ENCODE results near the gene OR8H2. TPM values are rescaled to one million over a fixed set of nuclear protein-coding genes. Genes with fewer than 3 reads are reported as not detected.
"Not testable (repeated sequence)": the region's sequence is repeated elsewhere in the genome, so short reads cannot be mapped to it uniquely, and the experiment has no call there.

OR8H2 gene, protein sequence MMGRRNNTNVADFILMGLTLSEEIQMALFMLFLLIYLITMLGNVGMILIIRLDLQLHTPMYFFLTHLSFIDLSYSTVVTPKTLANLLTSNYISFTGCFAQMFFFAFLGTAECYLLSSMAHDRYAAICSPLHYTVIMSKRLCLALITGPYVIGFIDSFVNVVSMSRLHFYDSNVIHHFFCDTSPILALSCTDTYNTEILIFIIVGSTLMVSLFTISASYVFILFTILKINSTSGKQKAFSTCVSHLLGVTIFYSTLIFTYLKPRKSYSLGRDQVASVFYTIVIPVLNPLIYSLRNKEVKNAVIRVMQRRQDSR
- not detected in 2 replicates for total RNA-seq (2014; rRNA removed; shearing (Covaris generic))

DNA sequence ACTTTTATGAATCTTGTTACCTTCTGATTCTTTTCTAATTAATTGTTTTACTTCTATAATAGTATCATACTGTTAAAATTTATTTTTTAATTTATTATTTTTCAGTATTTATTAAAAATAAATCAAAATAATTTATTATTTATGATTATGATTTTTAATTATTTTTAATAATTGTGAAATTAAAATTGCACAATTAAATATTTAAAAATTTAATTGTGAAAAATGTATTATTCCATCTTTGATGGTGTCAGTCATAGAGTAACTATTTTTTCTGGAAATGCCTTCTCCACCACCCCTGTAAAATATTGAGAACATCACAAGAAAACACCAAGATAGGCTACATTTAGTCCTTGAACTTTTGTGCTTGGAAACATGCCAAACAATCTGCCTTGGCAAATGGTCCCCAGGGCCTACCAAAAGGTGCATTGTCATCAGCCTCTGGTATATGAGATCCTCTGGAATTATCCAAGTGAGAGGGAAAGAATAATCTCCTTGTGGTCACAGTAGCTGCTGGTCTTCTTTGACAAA is at the start of gene OR8H2:
Gene OR8H2 (plus strand): TSS at position 478 of the 528 bp plus-strand sequence. CDS start 1,356 bp downstream, outside the sequence.
- H3K27me3 ChIP-seq, result no peaks in the 10 kb centered on the region
- DNase-seq, result peak; percentile 33 to 48

DNA sequence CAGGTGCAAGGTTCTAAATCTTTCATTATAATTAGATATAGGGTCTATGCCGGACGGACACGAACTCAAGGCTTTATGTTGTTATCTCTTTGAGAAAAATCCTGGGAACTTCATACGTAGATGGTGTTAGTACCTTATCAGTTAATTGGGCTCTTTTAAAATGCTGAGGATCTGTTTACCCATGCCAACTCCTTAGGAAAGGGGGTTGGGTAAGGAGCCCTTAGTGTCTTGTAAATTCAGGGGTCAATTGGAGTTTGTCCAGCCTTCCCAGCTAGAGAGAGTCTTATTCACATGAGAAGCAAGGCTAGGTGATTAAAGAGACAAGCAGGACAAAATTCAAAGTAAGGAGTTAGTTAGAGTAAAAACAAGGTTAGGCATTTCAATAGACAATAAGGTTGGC is 47.1 kb upstream of the OR8H2 start:
- not testable (repeated sequence) for H3K9me3 ChIP-seq (replicated peaks); H3K4me3 ChIP-seq

More for the DNA sequence above, at the start of gene OR8H2:
- no peaks in the 10 kb centered on the region for H3K36me3 ChIP-seq
- H3K9me3 ChIP-seq (replicated peaks), result no peaks in the 10 kb centered on the region
- H3K27ac ChIP-seq, result no peak within 1 kb of the TSS
- no peak within 1 kb of the TSS for H3K4me3 ChIP-seq
- no peaks in the 10 kb centered on the region for H3K4me1 ChIP-seq

DNA sequence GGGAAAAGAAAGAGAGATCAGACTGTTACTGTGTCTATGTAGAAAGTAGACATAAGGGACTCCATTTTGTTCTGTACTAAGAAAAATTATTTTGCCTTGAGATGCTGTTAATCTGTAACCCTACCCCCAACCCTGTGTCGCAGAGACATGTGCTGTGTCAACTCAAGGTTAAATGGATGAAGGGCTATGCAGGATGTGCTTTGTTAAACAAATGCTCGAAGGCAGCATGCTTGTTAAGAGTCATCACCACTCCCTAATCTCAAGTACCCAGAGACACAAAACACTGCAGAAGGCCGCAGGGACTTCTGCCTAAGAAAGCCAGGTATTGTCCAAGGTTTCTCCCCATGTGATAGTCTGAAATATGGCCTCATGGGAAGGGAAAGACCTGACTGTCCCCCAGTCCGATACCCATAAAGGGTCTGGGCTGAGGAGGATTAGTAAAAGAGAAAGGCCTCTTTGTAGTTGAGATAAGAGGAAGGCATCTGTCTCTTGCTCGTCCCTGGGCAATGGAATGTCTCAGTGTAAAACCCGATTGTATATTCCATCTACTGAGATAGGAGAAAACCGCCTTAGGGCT is 45.7 kb upstream of the OR8H2 start:
- not testable (repeated sequence) for DNase-seq; H3K9me3 ChIP-seq (replicated peaks); H3K27me3 ChIP-seq; H3K4me1 ChIP-seq; H3K36me3 ChIP-seq; H3K4me3 ChIP-seq; H3K27ac ChIP-seq

More for the DNA sequence above, 47.1 kb upstream of the OR8H2 start:
- not testable (repeated sequence) for H3K4me1 ChIP-seq, H3K27me3 ChIP-seq, H3K36me3 ChIP-seq, H3K27ac ChIP-seq, DNase-seq

DNA sequence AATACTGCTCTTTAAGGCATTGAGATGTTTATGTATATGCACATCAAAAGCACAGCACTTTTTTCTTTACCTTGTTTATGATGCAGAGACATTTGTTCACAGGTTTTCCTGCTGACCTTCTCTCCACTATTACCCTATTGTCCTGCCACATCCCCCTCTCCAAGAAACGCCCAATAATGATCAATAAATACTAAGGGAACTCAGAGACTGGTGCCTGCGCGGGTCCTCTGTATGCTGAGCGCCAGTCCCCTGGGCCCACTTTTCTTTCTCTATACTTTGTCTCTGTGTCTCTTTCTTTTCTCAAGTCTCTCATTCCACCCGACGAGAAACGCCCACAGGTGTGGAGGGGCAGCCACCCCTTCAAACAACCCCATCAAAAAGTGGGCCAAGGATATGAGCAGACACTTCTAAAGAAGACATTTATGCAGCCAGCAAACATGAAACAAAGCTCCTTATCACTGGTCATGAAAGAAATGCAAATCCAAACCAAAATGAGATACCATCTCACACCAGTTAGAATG is 45.2 kb upstream of the OR8H2 start:
- DNase-seq; H3K4me3 ChIP-seq; H3K9me3 ChIP-seq (replicated peaks); H3K4me1 ChIP-seq; H3K27me3 ChIP-seq; H3K27ac ChIP-seq; H3K36me3 ChIP-seq: not testable (repeated sequence)

DNA sequence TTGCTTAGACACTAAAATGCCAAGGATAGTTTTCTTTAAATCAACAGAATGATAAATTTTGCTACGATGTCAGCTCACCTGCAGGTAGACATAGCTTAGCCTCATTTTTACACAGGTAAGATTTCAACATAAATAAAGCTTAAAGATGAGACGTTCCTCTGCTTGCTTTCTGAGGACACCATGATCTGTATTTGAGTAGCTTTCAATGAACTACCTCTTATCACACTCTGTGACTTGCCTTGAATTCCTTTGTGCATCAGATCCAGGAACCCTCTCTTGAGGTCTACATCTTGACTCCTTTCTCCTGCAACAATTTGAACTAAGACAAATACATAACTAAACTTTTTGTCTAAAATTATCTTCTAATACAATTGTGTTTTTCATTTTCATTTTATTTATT is 36.5 kb upstream of the OR8H2 start:
- Histone ChIP-seq H3K36me3 (no peaks in the 10 kb centered on the region), H3K27ac (no peak overlapping the region), H3K4me1 (no peaks in the 10 kb centered on the region), H3K27me3 (no peaks in the 10 kb centered on the region), H3K4me3 (no peak overlapping the region), H3K9me3 (replicated peaks) (no peaks in the 10 kb centered on the region)
- DNase-seq, result no peak

DNA sequence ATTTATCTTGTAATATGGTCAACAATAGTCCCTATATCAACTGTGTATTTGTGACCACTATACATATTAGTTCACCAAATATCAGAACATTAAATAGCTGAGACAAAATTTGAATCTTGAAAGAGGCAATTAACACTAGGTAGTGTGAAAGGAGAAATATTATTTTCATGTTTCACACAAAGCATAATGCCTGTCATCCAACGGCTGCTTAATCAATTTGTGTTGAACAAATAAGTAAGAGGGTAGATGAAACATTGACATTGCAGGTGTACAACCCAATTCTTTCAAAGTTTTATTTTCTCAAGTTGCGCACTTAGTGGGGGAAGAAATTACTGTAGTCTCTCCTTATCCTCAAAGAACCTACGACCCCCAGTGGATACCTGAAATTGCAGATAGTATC is 13.8 kb upstream of the OR8H2 start:
- Histone ChIP-seq H3K9me3 (replicated peaks) (no peaks in the 10 kb centered on the region), H3K27me3 (peaks cover 3% of the 10 kb centered on the region; the same call in 1 of the 2 replicates), H3K4me3 (no peak overlapping the region), H3K36me3 (no peaks in the 10 kb centered on the region), H3K27ac (no peak overlapping the region), H3K4me1 (no peaks in the 10 kb centered on the region; the same call in 1 of the 2 replicates)
- no peak for DNase-seq

DNA sequence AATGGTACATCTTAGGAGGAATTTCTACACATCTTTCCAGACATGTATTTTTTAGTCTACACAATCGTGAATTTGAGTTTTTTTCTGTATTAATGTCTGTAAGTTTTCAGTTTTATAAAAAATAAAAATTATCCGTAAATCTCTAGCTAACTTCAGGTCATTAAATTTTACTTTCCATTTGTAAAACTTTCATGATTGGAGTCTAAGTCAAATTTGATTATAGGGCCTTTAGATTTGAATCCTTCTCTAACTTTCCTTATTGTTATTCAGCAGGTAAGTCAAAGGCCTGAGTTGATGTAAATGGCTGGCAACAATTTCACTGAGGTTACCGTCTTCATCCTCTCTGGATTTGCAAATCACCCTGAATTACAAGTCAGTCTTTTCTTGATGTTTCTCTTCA is 10.5 kb upstream of the OR8H2 start, which contains the start of gene OR8I2:
Gene OR8I2 (plus strand): TSS at position 301 of the 400 bp plus-strand sequence. CDS start 0 bp downstream, at position 301.
- Histone ChIP-seq H3K9me3 (replicated peaks) (no peaks in the 10 kb centered on the region), H3K4me1 (no peaks in the 10 kb centered on the region; the same call in 1 of the 2 replicates), H3K4me3 (no peak within 1 kb of the TSS), H3K27ac (no peak within 1 kb of the TSS), H3K27me3 (peaks cover 7% of the 10 kb centered on the region; the same call in 1 of the 2 replicates), H3K36me3 (no peaks in the 10 kb centered on the region)
- no peak for DNase-seq

DNA sequence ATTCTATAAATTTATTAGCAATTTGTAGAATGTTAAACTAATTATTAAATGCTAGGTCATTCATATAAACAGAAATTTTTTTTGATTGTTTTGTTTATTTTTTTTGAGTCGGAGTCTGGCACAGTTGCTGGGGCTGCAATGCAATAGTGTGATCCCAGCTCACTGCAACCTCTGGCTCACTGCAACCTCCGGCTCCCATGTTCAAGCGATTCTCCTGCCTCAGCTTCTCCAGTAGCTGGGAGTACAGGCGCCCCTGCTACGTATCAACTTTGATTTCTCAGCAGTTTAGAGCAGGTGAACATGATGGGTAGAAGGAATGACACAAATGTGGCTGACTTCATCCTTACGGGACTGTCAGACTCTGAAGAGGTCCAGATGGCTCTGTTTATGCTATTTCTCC is 18.6 kb downstream of the OR8H2 start, which contains the start of gene OR8H3:
Gene OR8H3 (plus strand): TSS at position 301 of the 400 bp plus-strand sequence. CDS start 0 bp downstream, at position 301.
- Histone ChIP-seq H3K27me3 (peaks cover 4% of the 10 kb centered on the region), H3K36me3 (no peaks in the 10 kb centered on the region), H3K9me3 (replicated peaks) (no peaks in the 10 kb centered on the region), H3K4me3 (no peak within 1 kb of the TSS), H3K27ac (no peak within 1 kb of the TSS), H3K4me1 (no peaks in the 10 kb centered on the region)
- no peak for DNase-seq

DNA sequence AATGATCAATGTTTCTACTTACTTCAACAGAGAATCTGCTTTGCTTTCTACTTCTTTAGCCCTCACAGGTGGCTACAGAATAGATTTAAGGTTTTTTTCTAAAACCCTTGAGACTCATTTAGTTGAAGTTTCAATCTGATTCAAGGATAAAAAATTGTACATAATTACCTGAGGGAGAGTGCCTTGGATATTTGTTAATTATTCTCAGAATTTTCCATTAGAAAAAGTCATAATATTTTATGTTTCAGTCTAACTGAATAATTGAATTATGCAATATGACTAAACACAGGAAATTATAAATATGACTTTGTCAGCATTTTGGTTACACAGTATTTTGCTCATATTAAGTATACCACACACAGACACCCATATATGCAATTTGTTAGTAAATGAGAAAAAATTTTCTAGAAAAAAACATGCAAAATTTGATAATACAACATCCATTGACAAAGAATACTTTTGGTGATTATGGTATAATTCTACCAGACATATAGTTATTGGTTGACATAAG is 36.7 kb downstream of the OR8H2 start, which contains the start of gene OR8J3:
Gene OR8J3 (minus strand): TSS at position 51 of the 511 bp plus-strand sequence. CDS start 2,483 bp downstream, outside the sequence.
- H3K9me3 ChIP-seq (replicated peaks), result no peaks in the 10 kb centered on the region
- no peak within 1 kb of the TSS for H3K27ac ChIP-seq
- no peak for DNase-seq
- H3K4me1 ChIP-seq, result no peaks in the 10 kb centered on the region
- no peaks in the 10 kb centered on the region for H3K36me3 ChIP-seq
- H3K27me3 ChIP-seq, result no peaks in the 10 kb centered on the region
- H3K4me3 ChIP-seq, result no peak within 1 kb of the TSS

DNA sequence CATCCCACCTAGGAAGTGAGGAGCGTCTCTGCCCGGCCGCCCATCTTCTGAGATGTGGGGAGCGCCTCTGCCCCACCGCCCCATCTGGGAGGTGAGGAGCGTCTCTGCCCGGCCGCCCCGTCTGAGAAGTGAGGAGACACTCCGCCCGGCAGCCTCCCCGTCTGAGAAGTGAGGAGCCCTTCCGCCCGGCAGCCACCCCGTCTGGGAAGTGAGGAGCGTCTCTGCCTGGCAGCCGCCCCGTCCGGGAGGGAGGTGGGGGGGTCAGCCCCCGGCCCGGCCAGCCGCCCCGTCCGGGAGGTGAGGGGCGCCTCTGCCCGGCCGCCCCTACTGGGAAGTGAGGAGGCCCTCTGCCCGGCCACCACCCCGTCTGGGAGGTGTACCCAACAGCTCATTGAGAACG is 40.2 kb downstream of the OR8H2 start:
- not testable (repeated sequence) for DNase-seq; H3K27me3 ChIP-seq; H3K9me3 ChIP-seq (replicated peaks); H3K4me1 ChIP-seq; H3K27ac ChIP-seq; H3K4me3 ChIP-seq; H3K36me3 ChIP-seq

DNA sequence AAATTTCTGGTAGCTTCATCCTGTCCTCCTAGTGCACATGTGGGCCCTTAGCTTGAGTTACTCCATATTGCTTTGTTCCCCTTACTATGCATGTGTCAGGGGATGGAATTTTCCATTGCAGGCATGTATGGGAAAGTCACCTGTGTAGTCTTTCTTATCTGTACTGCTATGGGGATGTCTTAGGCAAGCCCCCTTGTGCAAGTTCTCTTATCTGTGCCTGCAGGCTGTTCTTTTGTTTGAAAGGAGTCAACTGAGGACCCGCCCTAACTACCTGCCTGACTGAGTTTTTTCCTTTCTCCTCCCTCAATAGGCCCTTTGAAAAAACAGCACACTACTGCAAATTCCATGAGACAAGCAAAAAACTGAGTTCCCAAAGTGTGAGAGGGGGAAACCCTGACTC is 47.9 kb downstream of the OR8H2 start:
- no peaks in the 10 kb centered on the region for H3K4me1 ChIP-seq
- H3K36me3 ChIP-seq, result no peaks in the 10 kb centered on the region
- H3K27me3 ChIP-seq, result no peaks in the 10 kb centered on the region
- no peak overlapping the region for H3K27ac ChIP-seq
- no peak overlapping the region for H3K4me3 ChIP-seq
- DNase-seq, result no peak
- no peaks in the 10 kb centered on the region for H3K9me3 ChIP-seq (replicated peaks)

DNA sequence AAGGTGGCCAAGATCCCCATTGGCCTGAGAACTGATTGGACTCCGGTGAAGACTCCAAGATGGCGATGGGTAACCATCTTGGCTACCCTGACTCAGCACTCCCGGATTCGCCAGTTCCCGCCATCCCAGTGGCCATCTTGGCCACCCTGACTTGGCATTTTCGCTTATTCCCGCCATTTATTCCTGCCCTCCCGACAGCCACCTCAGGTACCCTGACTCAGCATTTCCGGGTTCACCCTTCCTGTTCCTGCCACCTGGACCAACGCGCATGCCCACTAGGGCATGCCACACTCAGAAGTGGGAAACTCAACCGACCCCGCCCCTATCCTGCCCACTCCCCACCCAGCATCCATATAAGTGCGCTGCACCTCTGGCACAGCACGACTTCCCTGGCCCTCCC is 48.8 kb downstream of the OR8H2 start:
- H3K4me3 ChIP-seq, result no peak overlapping the region
- no peaks in the 10 kb centered on the region for H3K9me3 ChIP-seq (replicated peaks)
- H3K4me1 ChIP-seq, result no peaks in the 10 kb centered on the region
- no peaks in the 10 kb centered on the region for H3K36me3 ChIP-seq
- no peak overlapping the region for H3K27ac ChIP-seq
- H3K27me3 ChIP-seq, result no peaks in the 10 kb centered on the region
- no peak for DNase-seq

All from SJCRH30 (cell line).